ENCODE results near the gene SLC25A36.

The SLC25A36 gene

DNA sequence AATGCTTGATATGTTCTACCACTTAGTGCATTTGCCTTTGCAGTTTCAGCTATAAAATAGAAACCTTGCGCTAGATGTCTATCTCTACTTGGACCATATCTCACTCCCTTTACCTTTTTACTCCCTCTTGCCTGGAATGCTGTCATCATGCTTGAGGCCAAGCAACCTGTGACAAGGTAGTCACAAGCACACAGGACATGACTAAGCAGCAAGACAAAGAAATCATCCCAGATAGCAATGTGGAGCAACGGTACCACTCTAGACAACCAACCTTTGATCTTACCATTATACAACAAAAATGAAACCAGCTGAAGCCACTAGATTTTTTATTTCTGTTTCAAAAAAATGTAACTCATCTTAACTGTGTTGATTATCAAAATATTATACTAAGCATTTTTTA lies 59.0 kb downstream of the SLC25A36 start:
- Histone ChIP-seq H3K27me3 (ENCODE audit: insufficient read depth, poor library complexity, severe bottlenecking) (no peaks in the 10 kb centered on the region), H3K36me3 (ENCODE audit: low read depth) (no peaks in the 10 kb centered on the region), H3K27ac (ENCODE audit: poor library complexity, severe bottlenecking) (no peak overlapping the region), H3K4me1 (ENCODE audit: insufficient read depth, poor library complexity, severe bottlenecking) (no peaks in the 10 kb centered on the region), H3K4me3 (ENCODE audit: severe bottlenecking) (no peak overlapping the region), H3K9me3 (ENCODE audit: severe bottlenecking) (no peaks in the 10 kb centered on the region)
- ATAC-seq (ENCODE audit: low read depth) (no peak), DNase-seq (ENCODE audit: low spot score) (no peak)
- TF ChIP-seq, protein P1, sequence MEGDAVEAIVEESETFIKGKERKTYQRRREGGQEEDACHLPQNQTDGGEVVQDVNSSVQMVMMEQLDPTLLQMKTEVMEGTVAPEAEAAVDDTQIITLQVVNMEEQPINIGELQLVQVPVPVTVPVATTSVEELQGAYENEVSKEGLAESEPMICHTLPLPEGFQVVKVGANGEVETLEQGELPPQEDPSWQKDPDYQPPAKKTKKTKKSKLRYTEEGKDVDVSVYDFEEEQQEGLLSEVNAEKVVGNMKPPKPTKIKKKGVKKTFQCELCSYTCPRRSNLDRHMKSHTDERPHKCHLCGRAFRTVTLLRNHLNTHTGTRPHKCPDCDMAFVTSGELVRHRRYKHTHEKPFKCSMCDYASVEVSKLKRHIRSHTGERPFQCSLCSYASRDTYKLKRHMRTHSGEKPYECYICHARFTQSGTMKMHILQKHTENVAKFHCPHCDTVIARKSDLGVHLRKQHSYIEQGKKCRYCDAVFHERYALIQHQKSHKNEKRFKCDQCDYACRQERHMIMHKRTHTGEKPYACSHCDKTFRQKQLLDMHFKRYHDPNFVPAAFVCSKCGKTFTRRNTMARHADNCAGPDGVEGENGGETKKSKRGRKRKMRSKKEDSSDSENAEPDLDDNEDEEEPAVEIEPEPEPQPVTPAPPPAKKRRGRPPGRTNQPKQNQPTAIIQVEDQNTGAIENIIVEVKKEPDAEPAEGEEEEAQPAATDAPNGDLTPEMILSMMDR (IDR thresholded peaks at IDR 0.05; ENCODE audit: poor library complexity, severe bottlenecking) = no peak

DNA sequence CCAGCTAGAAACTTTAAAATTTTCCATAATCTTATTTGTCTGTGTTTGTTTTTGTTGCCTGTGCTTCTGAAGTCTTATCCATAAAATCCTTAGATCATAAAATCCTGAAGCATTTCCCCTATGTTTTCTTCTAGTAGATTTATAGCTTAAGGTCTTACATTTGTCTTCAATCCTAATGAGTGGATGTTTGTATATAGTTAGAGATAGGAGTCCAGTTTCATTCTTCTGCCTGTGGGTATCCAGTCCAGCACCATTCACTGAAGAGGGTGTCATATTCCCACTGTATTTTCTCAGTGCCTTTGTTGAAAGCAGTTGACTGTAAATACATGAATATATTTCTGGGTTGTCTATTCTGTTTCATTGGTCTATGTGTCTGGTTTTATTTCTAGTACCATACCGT lies 64.7 kb downstream of the SLC25A36 start:
- Histone ChIP-seq H3K36me3 (ENCODE audit: low read depth) (no peaks in the 10 kb centered on the region), H3K27ac (ENCODE audit: poor library complexity, severe bottlenecking) (no peak overlapping the region), H3K4me1 (ENCODE audit: insufficient read depth, poor library complexity, severe bottlenecking) (no peaks in the 10 kb centered on the region), H3K27me3 (ENCODE audit: insufficient read depth, poor library complexity, severe bottlenecking) (no peaks in the 10 kb centered on the region), H3K9me3 (ENCODE audit: severe bottlenecking) (no peaks in the 10 kb centered on the region), H3K4me3 (ENCODE audit: severe bottlenecking) (no peak overlapping the region)
- DNase-seq (ENCODE audit: low spot score) (no peak), ATAC-seq (ENCODE audit: low read depth) (no peak)
- TF ChIP-seq, protein P1 (IDR thresholded peaks at IDR 0.05; ENCODE audit: poor library complexity, severe bottlenecking) = no peak

DNA sequence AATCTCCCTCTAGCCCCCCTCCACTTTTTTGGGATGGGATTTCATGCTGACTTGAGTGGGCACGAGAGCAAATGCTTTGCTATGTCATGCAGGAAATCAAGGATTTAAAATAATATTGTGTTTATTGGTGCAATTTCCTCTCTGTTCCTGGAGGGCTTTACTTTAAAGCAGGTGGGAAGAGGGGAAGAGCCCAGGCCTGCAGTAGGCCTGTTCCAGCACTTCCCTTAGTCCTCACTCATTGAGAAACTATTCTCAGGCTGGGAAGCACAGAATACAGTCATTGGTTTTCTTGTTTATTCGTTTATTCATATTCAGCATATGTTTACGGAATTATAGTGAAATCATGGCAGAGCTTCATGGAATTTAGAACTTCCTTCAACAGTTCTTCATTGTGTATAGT lies 67.9 kb downstream of the SLC25A36 start:
- Histone ChIP-seq H3K4me3 (ENCODE audit: severe bottlenecking) (no peak overlapping the region), H3K27me3 (ENCODE audit: insufficient read depth, poor library complexity, severe bottlenecking) (no peaks in the 10 kb centered on the region), H3K4me1 (ENCODE audit: insufficient read depth, poor library complexity, severe bottlenecking) (no peaks in the 10 kb centered on the region), H3K27ac (ENCODE audit: poor library complexity, severe bottlenecking) (no peak overlapping the region), H3K36me3 (ENCODE audit: low read depth) (no peaks in the 10 kb centered on the region), H3K9me3 (ENCODE audit: severe bottlenecking) (no peaks in the 10 kb centered on the region)
- DNase-seq (ENCODE audit: low spot score) (no peak), ATAC-seq (ENCODE audit: low read depth) (peak; percentile 49; the same call in 2 of the 3 replicates)
- TF ChIP-seq, protein P1 (IDR thresholded peaks at IDR 0.05; ENCODE audit: poor library complexity, severe bottlenecking) = no peak

DNA sequence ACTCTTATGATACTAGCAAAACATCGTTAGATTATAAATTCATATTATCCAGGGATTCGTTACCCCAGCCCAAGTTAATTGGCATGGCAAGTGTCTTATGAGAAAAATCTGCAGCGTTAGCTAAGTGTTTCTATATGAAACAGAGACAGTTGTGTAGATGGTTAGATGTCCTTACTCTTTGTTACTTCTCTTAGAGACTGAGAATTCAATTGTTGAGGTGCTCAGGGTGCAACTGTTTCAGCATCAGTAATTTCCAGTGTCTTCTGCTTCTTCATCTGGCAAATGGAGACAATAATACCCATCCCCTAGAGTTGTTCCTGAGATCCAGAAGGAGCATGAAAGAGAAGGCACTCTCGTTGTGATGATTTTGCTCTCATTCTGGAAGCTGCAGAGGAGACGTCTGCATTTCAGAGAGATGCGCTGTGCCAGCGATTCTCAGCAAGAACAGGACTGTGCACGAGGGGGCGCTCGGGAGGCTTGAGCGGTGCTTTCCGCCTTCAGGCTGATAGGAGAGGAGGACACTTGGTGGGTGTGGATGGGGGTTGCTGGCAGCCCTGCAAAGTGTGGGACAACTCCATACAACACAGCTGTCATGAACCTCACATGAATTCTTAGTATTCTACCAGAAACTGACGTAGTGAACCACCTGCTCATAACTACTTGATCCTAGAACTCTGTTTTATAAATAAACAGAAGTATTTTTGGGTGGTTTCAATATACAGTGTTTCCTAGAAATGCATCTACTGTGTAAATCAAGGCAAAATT lies 69.8 kb downstream of the SLC25A36 start:
- no peaks in the 10 kb centered on the region for H3K9me3 ChIP-seq (ENCODE audit: severe bottlenecking)
- ATAC-seq (ENCODE audit: low read depth) = peak; percentile 71; the same call in 1 of the 3 replicates

DNA sequence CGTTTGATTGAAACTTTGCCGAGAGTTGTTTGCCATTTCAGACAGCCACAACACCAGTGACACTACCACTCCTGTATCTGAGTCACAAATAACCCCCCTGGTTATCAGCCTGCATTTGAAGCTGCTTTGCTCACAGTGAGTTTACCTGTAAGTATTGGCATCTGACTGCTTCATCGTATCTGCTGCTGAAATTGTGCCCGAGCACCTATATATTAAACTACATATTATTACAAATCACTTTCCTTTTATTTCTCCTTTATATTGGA lies 70.3 kb downstream of the SLC25A36 start:
- H3K4me3 ChIP-seq (ENCODE audit: severe bottlenecking) = no peak overlapping the region
- TF ChIP-seq, protein P1 (IDR thresholded peaks at IDR 0.05; ENCODE audit: poor library complexity, severe bottlenecking) = no peak
- H3K4me1 ChIP-seq (ENCODE audit: insufficient read depth, poor library complexity, severe bottlenecking) = no peaks in the 10 kb centered on the region
- H3K27me3 ChIP-seq (ENCODE audit: insufficient read depth, poor library complexity, severe bottlenecking) = no peaks in the 10 kb centered on the region
- no peaks in the 10 kb centered on the region for H3K9me3 ChIP-seq (ENCODE audit: severe bottlenecking)
- no peaks in the 10 kb centered on the region for H3K36me3 ChIP-seq (ENCODE audit: low read depth)
- H3K27ac ChIP-seq (ENCODE audit: poor library complexity, severe bottlenecking) = no peak overlapping the region
- DNase-seq (ENCODE audit: low spot score) (no peak), ATAC-seq (ENCODE audit: low read depth) (no peak)

More for the DNA sequence above, 69.8 kb downstream of the SLC25A36 start:
- H3K27ac ChIP-seq (ENCODE audit: poor library complexity, severe bottlenecking) = no peak overlapping the region
- H3K36me3 ChIP-seq (ENCODE audit: low read depth) = no peaks in the 10 kb centered on the region
- TF ChIP-seq, protein P1 (IDR thresholded peaks at IDR 0.05; ENCODE audit: poor library complexity, severe bottlenecking) = peak; percentile 73
- no peaks in the 10 kb centered on the region for H3K27me3 ChIP-seq (ENCODE audit: insufficient read depth, poor library complexity, severe bottlenecking)
- DNase-seq (ENCODE audit: low spot score) = no peak
- H3K4me1 ChIP-seq (ENCODE audit: insufficient read depth, poor library complexity, severe bottlenecking) = no peaks in the 10 kb centered on the region
- H3K4me3 ChIP-seq (ENCODE audit: severe bottlenecking) = no peak overlapping the region

All from RWPE2 (cell line).